Coronary artery (tissue), 2 donors: ENCODE results near the gene IL16.

ENCODE experiments used
- DNase-seq: peaks from one replicate; pipeline ENCODE4 v3.0.0-alpha.2; 2017; ENCODE audit warnings: low spot score
- H3K27ac ChIP-seq, 2 donors: fragments of 200-600 bp; sonication (generic); one replicate each; pipeline ENCODE4 v1.5.1; 2016 to 2019
- H3K4me3 ChIP-seq: fragments of 200-600 bp; sonication (generic); 2 replicates; pipeline ENCODE4 v1.5.1; 2016; ENCODE audit warnings: mild to moderate bottlenecking, moderate library complexity
- TF ChIP-seq, protein P1 (sequence below): fragments of 200-600 bp; sonication (generic); IDR thresholded peaks from one replicate; pipeline ENCODE4 v1.5.1; 2019; ENCODE audit warnings: antibody characterized with exemption

The IL16 gene

GRCh38 chr15:81296673-81297072, 100.0 kb downstream of the IL16 start:
- TF ChIP-seq, protein P1, sequence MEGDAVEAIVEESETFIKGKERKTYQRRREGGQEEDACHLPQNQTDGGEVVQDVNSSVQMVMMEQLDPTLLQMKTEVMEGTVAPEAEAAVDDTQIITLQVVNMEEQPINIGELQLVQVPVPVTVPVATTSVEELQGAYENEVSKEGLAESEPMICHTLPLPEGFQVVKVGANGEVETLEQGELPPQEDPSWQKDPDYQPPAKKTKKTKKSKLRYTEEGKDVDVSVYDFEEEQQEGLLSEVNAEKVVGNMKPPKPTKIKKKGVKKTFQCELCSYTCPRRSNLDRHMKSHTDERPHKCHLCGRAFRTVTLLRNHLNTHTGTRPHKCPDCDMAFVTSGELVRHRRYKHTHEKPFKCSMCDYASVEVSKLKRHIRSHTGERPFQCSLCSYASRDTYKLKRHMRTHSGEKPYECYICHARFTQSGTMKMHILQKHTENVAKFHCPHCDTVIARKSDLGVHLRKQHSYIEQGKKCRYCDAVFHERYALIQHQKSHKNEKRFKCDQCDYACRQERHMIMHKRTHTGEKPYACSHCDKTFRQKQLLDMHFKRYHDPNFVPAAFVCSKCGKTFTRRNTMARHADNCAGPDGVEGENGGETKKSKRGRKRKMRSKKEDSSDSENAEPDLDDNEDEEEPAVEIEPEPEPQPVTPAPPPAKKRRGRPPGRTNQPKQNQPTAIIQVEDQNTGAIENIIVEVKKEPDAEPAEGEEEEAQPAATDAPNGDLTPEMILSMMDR: no peak
- Histone ChIP-seq H3K4me3 (peak overlapping the region; percentile 60), H3K27ac (peak overlapping the region; percentile 18 to 81)
- no peak for DNase-seq

DNA sequence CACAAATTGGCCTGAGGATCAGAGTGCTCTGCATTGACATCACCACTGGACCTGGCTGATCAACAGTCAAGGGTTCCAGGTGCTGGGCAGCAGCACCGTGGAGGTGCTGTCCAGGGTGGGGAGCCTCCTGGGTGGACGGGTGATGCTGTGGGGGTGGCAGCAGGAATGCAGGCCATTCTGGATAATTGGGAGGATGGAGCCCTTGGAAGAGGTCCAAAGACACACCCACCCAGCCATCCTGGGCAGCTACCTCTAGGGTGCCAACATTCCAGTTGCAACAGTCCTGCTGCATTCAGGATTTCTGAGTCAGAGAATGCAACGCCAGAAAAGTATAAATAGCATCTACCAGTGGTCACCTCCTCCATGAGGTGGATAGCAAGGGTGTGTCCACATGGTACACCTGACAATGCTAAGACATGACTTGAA, 100.5 kb downstream of the IL16 start:
- H3K4me3 ChIP-seq: peak overlapping the region; percentile 60

DNA sequence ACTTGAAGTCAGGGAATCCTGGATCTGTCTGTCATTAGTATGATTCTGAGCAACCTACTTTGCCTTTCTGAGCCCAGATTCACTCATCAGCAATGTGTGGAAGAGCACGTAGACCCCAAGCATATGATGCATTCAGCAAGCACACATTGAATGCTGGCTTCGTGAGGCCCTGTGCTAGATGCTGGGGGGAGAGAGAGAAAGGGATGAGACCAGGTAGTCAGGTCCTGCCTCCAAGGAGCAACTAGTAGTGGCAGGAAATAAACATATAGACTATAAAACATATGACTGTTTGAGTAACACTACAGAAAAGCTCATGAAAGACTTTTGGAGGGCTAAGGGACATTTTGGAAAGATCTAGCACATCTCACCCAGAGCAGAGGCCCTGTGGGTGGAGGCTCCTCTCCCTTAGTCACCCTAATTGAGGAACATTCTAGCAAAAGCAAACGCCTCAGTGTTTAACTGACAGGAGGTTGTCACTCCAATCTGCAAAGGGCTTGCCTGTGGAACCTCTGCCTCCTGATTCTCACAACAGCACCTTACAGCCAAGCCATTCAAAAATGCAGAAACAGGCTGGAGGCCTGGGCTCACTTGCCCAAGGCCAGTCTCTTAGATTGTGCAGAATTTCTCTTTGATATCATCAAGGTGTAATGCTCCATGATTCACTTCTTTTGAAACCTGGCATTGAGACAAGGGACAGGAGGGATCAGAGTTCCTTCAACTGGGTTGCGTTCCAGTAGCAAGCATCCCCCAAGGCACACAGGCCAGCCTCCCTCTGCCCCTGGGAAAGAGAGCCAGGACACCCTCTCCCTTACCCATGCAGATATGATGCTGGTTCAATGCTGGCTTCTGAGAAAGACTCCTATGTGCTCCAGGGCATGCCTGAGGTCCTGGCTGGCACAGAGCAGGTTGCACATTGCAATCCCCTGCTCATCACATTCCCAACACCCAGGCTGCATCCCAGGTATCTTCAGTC, 101.2 kb downstream of the IL16 start:
- Histone ChIP-seq H3K4me3 (peak overlapping the region; percentile 60), H3K27ac (peak overlapping the region; percentile 18 to 81)
- TF ChIP-seq, protein P1: no peak
- DNase-seq: no peak

More for the DNA sequence above, 100.5 kb downstream of the IL16 start:
- peak overlapping the region; percentile 18 to 81 for H3K27ac ChIP-seq
- TF ChIP-seq, protein P1: no peak
- DNase-seq: no peak

GRCh38 chr15:81298611-81299010, 101.9 kb downstream of the IL16 start:
- TF ChIP-seq, protein P1: no peak
- Histone ChIP-seq H3K4me3 (no peak overlapping the region), H3K27ac (no peak overlapping the region)
- no peak for DNase-seq

- no peak for DNase-seq
- H3K27ac ChIP-seq: no peak overlapping the region
- H3K4me3 ChIP-seq: peak overlapping the region; percentile 30
- TF ChIP-seq, protein P1: no peak
These were observed 102.5 kb downstream of the IL16 start for GRCh38 chr15:81299156-81299555.

DNA sequence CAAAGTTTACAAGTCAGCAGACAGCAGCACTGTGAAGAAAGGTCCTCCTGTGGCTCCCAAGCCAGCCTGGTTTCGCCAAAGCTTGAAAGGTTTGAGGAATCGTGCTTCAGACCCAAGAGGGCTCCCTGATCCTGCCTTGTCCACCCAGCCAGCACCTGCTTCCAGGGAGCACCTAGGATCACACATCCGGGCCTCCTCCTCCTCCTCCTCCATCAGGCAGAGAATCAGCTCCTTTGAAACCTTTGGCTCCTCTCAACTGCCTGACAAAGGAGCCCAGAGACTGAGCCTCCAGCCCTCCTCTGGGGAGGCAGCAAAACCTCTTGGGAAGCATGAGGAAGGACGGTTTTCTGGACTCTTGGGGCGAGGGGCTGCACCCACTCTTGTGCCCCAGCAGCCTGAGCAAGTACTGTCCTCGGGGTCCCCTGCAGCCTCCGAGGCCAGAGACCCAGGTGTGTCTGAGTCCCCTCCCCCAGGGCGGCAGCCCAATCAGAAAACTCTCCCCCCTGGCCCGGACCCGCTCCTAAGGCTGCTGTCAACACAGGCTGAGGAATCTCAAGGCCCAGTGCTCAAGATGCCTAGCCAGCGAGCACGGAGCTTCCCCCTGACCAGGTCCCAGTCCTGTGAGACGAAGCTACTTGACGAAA, 103.1 kb downstream of the IL16 start:
- TF ChIP-seq, protein P1: no peak
- DNase-seq: no peak
- Histone ChIP-seq H3K27ac (no peak overlapping the region), H3K4me3 (peak overlapping the region; percentile 30)
